Liver (tissue), 9 donors: ENCODE results near the gene CD9. TPM values are rescaled to one million over a fixed set of nuclear protein-coding genes. Genes with fewer than 3 reads are reported as not detected.

Source experiments
- DNase-seq: peaks from one replicate; pipeline ENCODE4 v3.0.0-alpha.2; 2017; ENCODE audit warnings: low spot score
- H3K27ac ChIP-seq, 2 donors: one replicate each; pipeline ENCODE4 v1.7.0; 2013; ENCODE audit warnings: inconsistent platforms in 2 of 2, low read length in 2 of 2, control low read depth in 1 of 2, low read depth in 1 of 2, mild to moderate bottlenecking in 1 of 2
- H3K27me3 ChIP-seq, 4 donors: one replicate each; pipeline versions ENCODE4 v1.6.1 to v1.7.0; 2013; ENCODE audit warnings: low read length in 3 of 4, inconsistent platforms in 1 of 4, mild to moderate bottlenecking in 1 of 4, moderate library complexity in 1 of 4; ENCODE audit not compliant: control insufficient read depth in 4 of 4, insufficient read depth in 4 of 4
- H3K36me3 ChIP-seq, 4 donors: one replicate each; pipeline versions ENCODE4 v1.6.1 to v1.7.0; 2013; ENCODE audit warnings: low read length in 3 of 4, mild to moderate bottlenecking in 3 of 4, low read depth in 1 of 4, moderate library complexity in 1 of 4; ENCODE audit not compliant: control insufficient read depth in 4 of 4, insufficient read depth in 3 of 4
- H3K4me1 ChIP-seq, 4 donors: one replicate each; pipeline versions ENCODE4 v1.6.1 to v1.7.0; 2013; ENCODE audit warnings: low read length in 3 of 4, mild to moderate bottlenecking in 3 of 4, moderate library complexity in 1 of 4; ENCODE audit not compliant: control insufficient read depth in 4 of 4, insufficient read depth in 4 of 4
- H3K4me3 ChIP-seq, 3 donors: one replicate each; pipeline versions ENCODE4 v1.6.1 to v1.7.0; 2013; ENCODE audit warnings: low read length in 3 of 3, control low read depth in 1 of 3, low read depth in 1 of 3, mild to moderate bottlenecking in 1 of 3
- H3K9ac ChIP-seq, 2 donors: one replicate each; pipeline ENCODE4 v1.7.0; 2013; ENCODE audit warnings: low read length in 2 of 2, mild to moderate bottlenecking in 2 of 2, moderate library complexity in 2 of 2, control low read depth in 1 of 2, low read depth in 1 of 2
- H3K9me3 ChIP-seq, 4 donors: one replicate each; pipeline versions ENCODE4 v1.6.1 to v1.7.0; 2013; ENCODE audit warnings: low read length in 3 of 4; ENCODE audit not compliant: control insufficient read depth in 4 of 4
- EGR1 ChIP-seq, 2 donors: IDR thresholded peaks; 2 replicates each; pipeline ENCODE4 v1.6.1; 2016 to 2018; ENCODE audit warnings: antibody characterized with exemption in 2 of 2, low read depth in 2 of 2
- FOXA1 ChIP-seq: IDR thresholded peaks from 2 replicates; pipeline ENCODE4 v1.6.1; 2016; ENCODE audit warnings: antibody characterized with exemption
- FOXA2 ChIP-seq: IDR thresholded peaks from 2 replicates; pipeline ENCODE4 v1.6.1; 2016; ENCODE audit warnings: antibody characterized with exemption
- GABPA ChIP-seq, 2 donors: IDR thresholded peaks in 1 of 2; conservative IDR thresholded peaks in 1 of 2; 2 replicates each; pipeline ENCODE4 v1.6.1; 2016; ENCODE audit warnings: antibody characterized with exemption in 2 of 2, mild to moderate bottlenecking in 1 of 2, moderate library complexity in 1 of 2
- HNF4A ChIP-seq, 2 donors: conservative IDR thresholded peaks; 2 replicates each; pipeline ENCODE4 v1.6.1; 2016; ENCODE audit warnings: antibody characterized with exemption in 2 of 2, mild to moderate bottlenecking in 2 of 2
- HNF4G ChIP-seq: IDR thresholded peaks from 2 replicates; pipeline ENCODE4 v1.6.1; 2016; ENCODE audit warnings: antibody characterized with exemption
- JUND ChIP-seq, 2 donors: IDR thresholded peaks; 2 replicates each; pipeline ENCODE4 v1.6.1; 2016; ENCODE audit warnings: antibody characterized with exemption in 2 of 2
- MAX ChIP-seq: IDR thresholded peaks from 2 replicates; pipeline ENCODE4 v1.6.1; 2016; ENCODE audit warnings: antibody characterized with exemption
- NR2F2 ChIP-seq: IDR thresholded peaks from 2 replicates; pipeline ENCODE4 v1.6.1; 2016; ENCODE audit warnings: antibody characterized with exemption
- RAD21 ChIP-seq, 2 donors: IDR thresholded peaks; 2 replicates each; pipeline ENCODE4 v1.6.1; 2016; ENCODE audit warnings: antibody characterized with exemption in 2 of 2, mild to moderate bottlenecking in 2 of 2
- RXRA ChIP-seq, 2 donors: IDR thresholded peaks; 2 replicates each; pipeline ENCODE4 v1.6.1; 2017 to 2018; ENCODE audit warnings: antibody characterized with exemption in 2 of 2, mild to moderate bottlenecking in 1 of 2
- SP1 ChIP-seq: IDR thresholded peaks from 2 replicates; pipeline ENCODE4 v1.6.1; 2018; ENCODE audit warnings: antibody characterized with exemption, mild to moderate bottlenecking
- TAF1 ChIP-seq: conservative IDR thresholded peaks from 2 replicates; pipeline ENCODE4 v1.6.1; 2016; ENCODE audit warnings: antibody characterized with exemption, mild to moderate bottlenecking
- YY1 ChIP-seq: IDR thresholded peaks from 2 replicates; pipeline ENCODE4 v1.6.1; 2016; ENCODE audit warnings: antibody characterized with exemption, mild to moderate bottlenecking
- WGBS: extraction: QIAGEN DNeasy Blood & Tissue Kit; methylation state at CpG from one replicate; pipeline ENCODE4 v1.1.7; 2013; 5-methylcytosine and 5-hydroxymethylcytosine counted together
- polyA plus RNA-seq, 2 donors: library from polyadenylated mRNA; stranded (reverse) in 1 of 2; unstranded in 1 of 2; fragments of 200-250 nt in 1 of 2; fragments of >200 nt in 1 of 2; fragmentation: Nextera tagmentation in 1 of 2; extraction: Ambion mirVana in 1 of 2; gene quantifications; one replicate each; pipeline versions ENCODE4 v1.2.1 to v1.2.3, GENCODE V29; 2013 to 2015
- total RNA-seq, 2 donors: library from RNA; depleted of rRNA; stranded (reverse); fragments of >200 nt; gene quantifications; one replicate each; pipeline ENCODE4 v1.2.3, GENCODE V29; 2014
- TF ChIP-seq, protein P1 (sequence below): fragments of 150-350 bp; IDR thresholded peaks from 2 replicates; pipeline ENCODE4 v1.5.1; 2017; ENCODE audit warnings: improper control_type of control experiment, low read depth, low read length; ENCODE audit not compliant: missing input control
- TF ChIP-seq, protein P2 (sequence below): IDR thresholded peaks from 2 replicates; pipeline ENCODE4 v1.6.1; 2016; ENCODE audit warnings: antibody characterized with exemption, mild to moderate bottlenecking
- TF ChIP-seq, protein P3 (sequence below): IDR thresholded peaks from 2 replicates; pipeline ENCODE4 v1.6.1; 2016; ENCODE audit warnings: antibody characterized with exemption
- TF ChIP-seq, protein P4 (sequence below): IDR thresholded peaks from 2 replicates; pipeline ENCODE4 v1.6.1; 2016; ENCODE audit warnings: antibody characterized with exemption
- donor health status: healthy.
- donor health status: healthy.
- donor health status: healthy.
- donor health status: healthy.
- donor health status: healthy.

The CD9 gene
- total and polyA plus RNA-seq, 4 donors = 18.7 to 65.2 (median 32.4) TPM

DNA sequence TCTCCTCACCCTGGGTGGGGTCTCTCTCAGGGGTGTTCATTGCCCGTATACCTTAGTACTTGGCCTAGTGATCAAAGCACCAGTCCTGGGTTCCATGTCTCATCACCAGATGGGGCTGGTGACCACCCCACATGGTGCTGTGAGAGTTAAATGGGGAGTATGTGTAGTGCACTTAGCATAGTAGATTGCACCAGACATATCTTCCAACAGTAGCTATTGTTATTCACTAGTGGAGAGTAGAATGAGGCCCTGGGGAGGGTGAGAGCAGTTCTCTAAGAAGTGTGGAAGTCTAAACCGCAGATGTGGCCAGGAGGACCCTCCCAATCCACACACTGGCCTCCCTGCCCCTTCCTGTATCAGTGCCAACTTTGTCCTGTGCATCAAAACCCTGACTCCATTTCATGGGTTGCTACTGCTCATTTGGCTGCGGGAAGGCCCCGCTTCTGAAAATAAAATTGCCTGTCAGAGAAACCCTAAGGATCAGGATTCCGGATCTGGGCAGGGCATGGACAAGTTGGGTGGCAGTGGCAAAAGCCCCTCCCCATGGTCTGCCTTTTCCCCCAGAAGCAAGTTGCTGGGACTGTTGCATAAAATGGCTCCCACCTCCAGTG, 4.4 kb downstream of the CD9 start:
- TF ChIP-seq HNF4G (no peak), MAX (no peak), TAF1 (no peak), SP1 (no peak), RAD21 (IDR thresholded peaks at IDR 0.05) (no peak), YY1 (no peak), EGR1 (IDR thresholded peaks at IDR 0.05; ENCODE audit: low read depth in 2 of 2) (no peak), NR2F2 (no peak), FOXA2 (no peak), RXRA (IDR thresholded peaks at IDR 0.05) (no peak), GABPA (IDR thresholded peaks at IDR 0.05 in 1 of 2, conservative IDR thresholded peaks at IDR 0.05 in 1 of 2) (no peak), HNF4A (conservative IDR thresholded peaks at IDR 0.05) (no peak), JUND (IDR thresholded peaks at IDR 0.05) (no peak), FOXA1 (no peak)
- TF ChIP-seq, protein P1, sequence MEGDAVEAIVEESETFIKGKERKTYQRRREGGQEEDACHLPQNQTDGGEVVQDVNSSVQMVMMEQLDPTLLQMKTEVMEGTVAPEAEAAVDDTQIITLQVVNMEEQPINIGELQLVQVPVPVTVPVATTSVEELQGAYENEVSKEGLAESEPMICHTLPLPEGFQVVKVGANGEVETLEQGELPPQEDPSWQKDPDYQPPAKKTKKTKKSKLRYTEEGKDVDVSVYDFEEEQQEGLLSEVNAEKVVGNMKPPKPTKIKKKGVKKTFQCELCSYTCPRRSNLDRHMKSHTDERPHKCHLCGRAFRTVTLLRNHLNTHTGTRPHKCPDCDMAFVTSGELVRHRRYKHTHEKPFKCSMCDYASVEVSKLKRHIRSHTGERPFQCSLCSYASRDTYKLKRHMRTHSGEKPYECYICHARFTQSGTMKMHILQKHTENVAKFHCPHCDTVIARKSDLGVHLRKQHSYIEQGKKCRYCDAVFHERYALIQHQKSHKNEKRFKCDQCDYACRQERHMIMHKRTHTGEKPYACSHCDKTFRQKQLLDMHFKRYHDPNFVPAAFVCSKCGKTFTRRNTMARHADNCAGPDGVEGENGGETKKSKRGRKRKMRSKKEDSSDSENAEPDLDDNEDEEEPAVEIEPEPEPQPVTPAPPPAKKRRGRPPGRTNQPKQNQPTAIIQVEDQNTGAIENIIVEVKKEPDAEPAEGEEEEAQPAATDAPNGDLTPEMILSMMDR = no peak
- TF ChIP-seq, protein P2, sequence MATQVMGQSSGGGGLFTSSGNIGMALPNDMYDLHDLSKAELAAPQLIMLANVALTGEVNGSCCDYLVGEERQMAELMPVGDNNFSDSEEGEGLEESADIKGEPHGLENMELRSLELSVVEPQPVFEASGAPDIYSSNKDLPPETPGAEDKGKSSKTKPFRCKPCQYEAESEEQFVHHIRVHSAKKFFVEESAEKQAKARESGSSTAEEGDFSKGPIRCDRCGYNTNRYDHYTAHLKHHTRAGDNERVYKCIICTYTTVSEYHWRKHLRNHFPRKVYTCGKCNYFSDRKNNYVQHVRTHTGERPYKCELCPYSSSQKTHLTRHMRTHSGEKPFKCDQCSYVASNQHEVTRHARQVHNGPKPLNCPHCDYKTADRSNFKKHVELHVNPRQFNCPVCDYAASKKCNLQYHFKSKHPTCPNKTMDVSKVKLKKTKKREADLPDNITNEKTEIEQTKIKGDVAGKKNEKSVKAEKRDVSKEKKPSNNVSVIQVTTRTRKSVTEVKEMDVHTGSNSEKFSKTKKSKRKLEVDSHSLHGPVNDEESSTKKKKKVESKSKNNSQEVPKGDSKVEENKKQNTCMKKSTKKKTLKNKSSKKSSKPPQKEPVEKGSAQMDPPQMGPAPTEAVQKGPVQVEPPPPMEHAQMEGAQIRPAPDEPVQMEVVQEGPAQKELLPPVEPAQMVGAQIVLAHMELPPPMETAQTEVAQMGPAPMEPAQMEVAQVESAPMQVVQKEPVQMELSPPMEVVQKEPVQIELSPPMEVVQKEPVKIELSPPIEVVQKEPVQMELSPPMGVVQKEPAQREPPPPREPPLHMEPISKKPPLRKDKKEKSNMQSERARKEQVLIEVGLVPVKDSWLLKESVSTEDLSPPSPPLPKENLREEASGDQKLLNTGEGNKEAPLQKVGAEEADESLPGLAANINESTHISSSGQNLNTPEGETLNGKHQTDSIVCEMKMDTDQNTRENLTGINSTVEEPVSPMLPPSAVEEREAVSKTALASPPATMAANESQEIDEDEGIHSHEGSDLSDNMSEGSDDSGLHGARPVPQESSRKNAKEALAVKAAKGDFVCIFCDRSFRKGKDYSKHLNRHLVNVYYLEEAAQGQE = no peak
- TF ChIP-seq, protein P3, sequence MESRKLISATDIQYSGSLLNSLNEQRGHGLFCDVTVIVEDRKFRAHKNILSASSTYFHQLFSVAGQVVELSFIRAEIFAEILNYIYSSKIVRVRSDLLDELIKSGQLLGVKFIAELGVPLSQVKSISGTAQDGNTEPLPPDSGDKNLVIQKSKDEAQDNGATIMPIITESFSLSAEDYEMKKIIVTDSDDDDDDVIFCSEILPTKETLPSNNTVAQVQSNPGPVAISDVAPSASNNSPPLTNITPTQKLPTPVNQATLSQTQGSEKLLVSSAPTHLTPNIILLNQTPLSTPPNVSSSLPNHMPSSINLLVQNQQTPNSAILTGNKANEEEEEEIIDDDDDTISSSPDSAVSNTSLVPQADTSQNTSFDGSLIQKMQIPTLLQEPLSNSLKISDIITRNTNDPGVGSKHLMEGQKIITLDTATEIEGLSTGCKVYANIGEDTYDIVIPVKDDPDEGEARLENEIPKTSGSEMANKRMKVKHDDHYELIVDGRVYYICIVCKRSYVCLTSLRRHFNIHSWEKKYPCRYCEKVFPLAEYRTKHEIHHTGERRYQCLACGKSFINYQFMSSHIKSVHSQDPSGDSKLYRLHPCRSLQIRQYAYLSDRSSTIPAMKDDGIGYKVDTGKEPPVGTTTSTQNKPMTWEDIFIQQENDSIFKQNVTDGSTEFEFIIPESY = no peak
- TF ChIP-seq, protein P4, sequence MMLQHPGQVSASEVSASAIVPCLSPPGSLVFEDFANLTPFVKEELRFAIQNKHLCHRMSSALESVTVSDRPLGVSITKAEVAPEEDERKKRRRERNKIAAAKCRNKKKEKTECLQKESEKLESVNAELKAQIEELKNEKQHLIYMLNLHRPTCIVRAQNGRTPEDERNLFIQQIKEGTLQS = no peak
- H3K4me1 ChIP-seq = peaks cover 0 to 8% (median 3%) of the 10 kb centered on the region in 4 donors
- WGBS = 84% methylated on average over 5 of the region's 5 CpGs
- no peak overlapping the region for H3K4me3 ChIP-seq
- H3K9me3 ChIP-seq = no peaks in the 10 kb centered on the region
- H3K27me3 ChIP-seq = no peaks in the 10 kb centered on the region
- H3K27ac ChIP-seq = no peak overlapping the region
- H3K36me3 ChIP-seq = no peaks in the 10 kb centered on the region
- DNase-seq = no peak
- H3K9ac ChIP-seq = no peak overlapping the region
